SJCRH30 (cell line): ENCODE data around the gene CCDC102B. TPM values are rescaled to one million over a fixed set of nuclear protein-coding genes. Genes with fewer than 3 reads are reported as not detected.

ENCODE experiments used
- DNase-seq, 2 experiments: peaks; one replicate each; pipeline ENCODE4 v3.0.0-alpha.2; 2015 to 2020
- H3K27ac ChIP-seq: fragments of 250-450 bp; sonication (Bioruptor Pico); 2 replicates; pipeline ENCODE4 v1.5.1; 2020; ENCODE audit warnings: mild to moderate bottlenecking, moderate library complexity
- H3K27me3 ChIP-seq: fragments of 250-450 bp; sonication (Bioruptor Pico); 2 replicates; pipeline ENCODE4 v1.5.1; 2020; ENCODE audit warnings: mild to moderate bottlenecking, moderate library complexity
- H3K36me3 ChIP-seq: fragments of 250-450 bp; sonication (Bioruptor Pico); 2 replicates; pipeline ENCODE4 v1.5.1; 2020; ENCODE audit warnings: mild to moderate bottlenecking, moderate library complexity
- H3K4me1 ChIP-seq: fragments of 250-450 bp; sonication (Bioruptor Pico); 2 replicates; pipeline ENCODE4 v1.5.1; 2020; ENCODE audit warnings: mild to moderate bottlenecking, moderate library complexity
- H3K4me3 ChIP-seq: fragments of 250-450 bp; sonication (Bioruptor Pico); 2 replicates; pipeline ENCODE4 v1.5.1; 2020; ENCODE audit warnings: mild to moderate bottlenecking, moderate library complexity
- H3K9me3 ChIP-seq: fragments of 250-450 bp; sonication (Bioruptor Pico); replicated peaks from 2 replicates; pipeline ENCODE4 v1.5.1; 2020; ENCODE audit warnings: mild to moderate bottlenecking, moderate library complexity
- total RNA-seq: library from RNA; depleted of rRNA; stranded (reverse); fragments of >200 nt; shearing (Covaris generic); gene quantifications from 2 replicates; pipeline ENCODE4 v1.2.3, GENCODE V29; 2014

CCDC102B gene
- total RNA-seq, 1 experiment from 2014 or later: 0.91 TPM

DNA sequence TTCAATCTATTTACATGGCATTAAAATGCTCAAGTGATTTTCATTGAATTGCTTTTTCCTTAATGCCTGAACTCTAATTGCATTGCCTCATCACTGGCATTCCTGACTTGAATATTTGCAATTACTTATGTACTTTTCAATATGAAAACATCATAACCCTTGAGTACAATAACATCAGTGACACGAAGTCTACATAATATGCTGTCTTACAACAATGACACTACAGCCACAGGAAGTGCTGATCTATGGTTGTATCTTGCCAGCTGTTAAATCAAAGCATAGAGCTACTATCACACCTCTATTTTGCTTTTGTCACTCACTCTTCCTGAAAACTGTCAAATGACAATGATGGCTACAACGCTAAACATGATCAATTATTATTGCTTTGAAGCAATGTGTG lies 156.9 kb downstream of the CCDC102B start:
- Histone ChIP-seq H3K36me3 (no peaks in the 10 kb centered on the region), H3K4me3 (no peak overlapping the region), H3K4me1 (no peaks in the 10 kb centered on the region), H3K27ac (no peak overlapping the region), H3K27me3 (no peaks in the 10 kb centered on the region), H3K9me3 (no peaks in the 10 kb centered on the region)
- no peak for DNase-seq

DNA sequence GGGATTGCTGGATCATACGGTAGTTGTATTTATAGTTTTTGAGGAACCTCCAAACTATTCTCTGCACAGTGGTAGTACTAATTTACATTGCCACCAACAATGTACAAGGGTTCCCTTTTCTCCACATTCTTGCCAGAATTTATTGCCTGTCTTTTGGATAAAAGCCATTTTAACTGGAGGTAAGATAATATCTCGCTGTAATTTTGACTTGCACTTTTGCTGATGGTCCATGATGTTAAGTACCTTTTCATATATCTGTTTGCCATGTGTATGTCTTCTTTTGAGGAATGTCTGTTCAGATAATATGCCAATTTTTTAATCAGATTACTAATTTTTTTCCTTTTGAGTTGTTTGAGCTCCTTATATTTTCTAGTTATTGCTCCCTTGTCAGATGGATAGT lies 158.8 kb downstream of the CCDC102B start:
- H3K36me3 ChIP-seq: no peaks in the 10 kb centered on the region
- DNase-seq: no peak
- no peaks in the 10 kb centered on the region for H3K27me3 ChIP-seq

DNA sequence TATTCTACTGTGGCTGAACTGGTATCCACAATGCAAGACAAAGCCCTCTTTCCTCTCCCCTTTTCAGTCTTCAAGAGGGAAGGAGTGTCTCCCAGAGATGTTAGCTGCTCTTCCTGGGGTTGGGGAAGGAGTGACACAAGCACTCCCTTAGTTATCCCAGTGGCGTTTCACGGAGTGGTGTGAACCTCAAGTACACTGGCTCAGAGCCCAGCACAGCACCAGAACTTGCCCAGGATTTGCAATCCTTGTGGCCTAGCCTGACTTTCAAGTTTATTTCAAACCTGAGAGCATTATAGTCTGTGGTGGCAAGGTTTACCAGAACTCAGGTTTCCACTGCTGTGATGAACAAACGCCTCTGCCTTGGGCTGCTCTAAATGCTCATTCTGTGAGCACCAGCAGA lies 162.5 kb downstream of the CCDC102B start:
- Histone ChIP-seq H3K27ac (no peak overlapping the region), H3K9me3 (no peaks in the 10 kb centered on the region), H3K27me3 (no peaks in the 10 kb centered on the region), H3K36me3 (no peaks in the 10 kb centered on the region), H3K4me3 (no peak overlapping the region), H3K4me1 (no peaks in the 10 kb centered on the region)
- DNase-seq: no peak

More for the DNA sequence above, 158.8 kb downstream of the CCDC102B start:
- H3K9me3 ChIP-seq: no peaks in the 10 kb centered on the region
- H3K27ac ChIP-seq: no peak overlapping the region
- H3K4me1 ChIP-seq: no peaks in the 10 kb centered on the region
- H3K4me3 ChIP-seq: no peak overlapping the region

DNA sequence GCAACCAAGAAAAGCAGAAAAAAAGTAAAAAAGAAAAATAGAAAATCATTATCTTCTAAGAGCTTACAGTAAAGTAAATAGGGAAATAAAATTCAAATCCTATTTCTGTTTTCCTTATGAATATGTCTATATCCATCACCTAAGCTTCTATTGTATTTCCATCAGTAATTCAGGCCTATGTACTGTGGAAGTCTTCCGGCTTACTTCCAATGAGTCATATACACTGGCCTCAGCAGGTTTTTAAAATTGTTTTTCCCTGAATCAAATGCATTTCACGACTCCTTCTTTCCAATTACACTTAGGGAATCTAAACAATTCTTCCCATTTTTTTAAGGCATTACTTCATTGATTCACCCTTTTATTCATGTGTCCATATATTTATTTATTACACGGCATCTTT lies 164.7 kb downstream of the CCDC102B start:
- DNase-seq: no peak
- H3K9me3 ChIP-seq: no peaks in the 10 kb centered on the region
- H3K36me3 ChIP-seq: no peaks in the 10 kb centered on the region
- H3K27ac ChIP-seq: no peak overlapping the region
- H3K27me3 ChIP-seq: no peaks in the 10 kb centered on the region
- no peak overlapping the region for H3K4me3 ChIP-seq
- no peaks in the 10 kb centered on the region for H3K4me1 ChIP-seq

DNA sequence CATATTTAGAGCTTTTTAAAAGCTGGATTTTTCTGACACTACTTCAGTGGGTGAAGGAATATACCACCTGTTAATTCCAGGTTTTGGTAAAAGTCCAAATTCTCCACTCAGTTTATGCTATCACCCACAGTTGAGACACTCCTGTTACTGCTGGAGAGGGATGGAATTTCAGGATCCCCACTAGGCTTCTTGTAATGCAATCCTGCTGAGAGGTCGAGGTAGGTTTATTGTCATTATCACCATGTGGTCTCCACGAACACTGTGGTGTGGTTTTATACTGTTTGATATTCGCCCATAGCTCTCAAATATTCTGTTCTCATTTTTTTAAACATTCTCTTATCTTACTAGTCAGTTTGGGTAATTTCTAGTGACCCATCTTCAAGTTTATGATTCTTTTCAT lies 167.9 kb downstream of the CCDC102B start:
- Histone ChIP-seq H3K27me3 (no peaks in the 10 kb centered on the region), H3K36me3 (no peaks in the 10 kb centered on the region), H3K4me1 (no peaks in the 10 kb centered on the region), H3K27ac (no peak overlapping the region), H3K9me3 (no peaks in the 10 kb centered on the region), H3K4me3 (no peak overlapping the region)
- DNase-seq: peak in 1 of 2 experiments; percentile 4

DNA sequence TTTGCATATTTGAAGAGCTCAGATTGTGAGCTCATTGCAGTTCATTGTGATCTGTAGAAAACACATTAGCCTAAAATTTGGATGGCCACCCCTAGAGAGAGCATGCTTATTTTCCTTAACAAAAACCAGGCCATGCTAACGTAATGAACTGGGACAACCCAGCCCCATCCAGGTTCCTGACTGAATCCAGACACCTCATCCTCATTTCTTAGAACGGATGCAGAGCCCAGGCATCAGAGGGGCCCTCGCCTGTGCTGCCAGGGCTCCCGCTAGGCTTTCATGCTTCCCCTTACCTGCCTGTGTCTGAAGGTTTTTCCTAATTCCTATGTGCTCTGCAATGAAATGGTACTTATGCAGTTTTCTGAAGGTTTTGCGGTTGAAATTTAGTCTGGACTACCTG lies 171.1 kb downstream of the CCDC102B start:
- no peaks in the 10 kb centered on the region for H3K27me3 ChIP-seq
- H3K9me3 ChIP-seq: no peaks in the 10 kb centered on the region
- no peak overlapping the region for H3K27ac ChIP-seq
- no peak overlapping the region for H3K4me3 ChIP-seq
- H3K4me1 ChIP-seq: no peaks in the 10 kb centered on the region
- no peaks in the 10 kb centered on the region for H3K36me3 ChIP-seq
- no peak for DNase-seq

DNA sequence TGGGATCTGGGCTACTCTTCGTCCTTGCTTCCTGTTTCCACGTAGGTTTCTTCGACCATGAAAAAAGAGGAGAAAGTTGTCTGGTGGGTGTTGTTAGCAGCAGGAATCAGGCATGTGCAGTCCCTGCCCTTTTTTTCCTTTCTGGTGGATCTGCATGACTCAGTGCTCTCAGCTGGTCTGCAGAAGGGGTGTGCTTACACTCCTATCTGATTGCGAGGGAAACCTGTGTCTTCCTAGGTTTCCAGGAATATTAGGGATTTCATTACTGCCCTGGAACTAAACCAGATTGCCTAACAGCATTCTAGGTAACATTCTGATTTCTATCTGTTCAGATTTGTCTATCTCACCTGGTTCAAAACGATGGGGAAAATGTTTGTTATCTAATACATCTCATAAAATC lies 174.3 kb downstream of the CCDC102B start:
- DNase-seq: no peak
- no peaks in the 10 kb centered on the region for H3K36me3 ChIP-seq
- no peaks in the 10 kb centered on the region for H3K4me1 ChIP-seq

DNA sequence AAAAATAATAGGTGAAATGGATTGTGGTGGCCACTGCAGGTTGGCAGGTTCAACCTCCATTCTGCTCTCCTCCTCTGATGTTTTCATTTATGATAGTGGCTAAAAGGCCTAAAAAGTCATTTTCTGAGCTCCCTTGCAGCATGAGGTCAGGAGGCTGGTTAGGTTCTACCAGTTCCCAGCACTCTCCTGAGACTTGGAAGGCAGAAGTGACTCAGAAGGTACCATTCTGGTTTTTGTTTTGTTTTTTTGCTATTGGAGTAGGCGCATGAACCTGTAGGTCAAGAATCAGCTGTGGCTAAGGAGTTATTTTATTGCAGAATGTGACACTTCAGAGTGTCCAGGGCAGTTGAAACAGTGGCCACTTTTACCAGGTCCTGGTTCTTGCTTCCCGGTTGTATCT lies 181.9 kb downstream of the CCDC102B start:
- Histone ChIP-seq H3K9me3 (no peaks in the 10 kb centered on the region), H3K36me3 (no peaks in the 10 kb centered on the region), H3K27ac (no peak overlapping the region), H3K27me3 (no peaks in the 10 kb centered on the region), H3K4me1 (no peaks in the 10 kb centered on the region), H3K4me3 (no peak overlapping the region)
- DNase-seq: no peak

More for the DNA sequence above, 174.3 kb downstream of the CCDC102B start:
- H3K9me3 ChIP-seq: no peaks in the 10 kb centered on the region
- H3K27me3 ChIP-seq: no peaks in the 10 kb centered on the region
- H3K27ac ChIP-seq: no peak overlapping the region
- H3K4me3 ChIP-seq: no peak overlapping the region

DNA sequence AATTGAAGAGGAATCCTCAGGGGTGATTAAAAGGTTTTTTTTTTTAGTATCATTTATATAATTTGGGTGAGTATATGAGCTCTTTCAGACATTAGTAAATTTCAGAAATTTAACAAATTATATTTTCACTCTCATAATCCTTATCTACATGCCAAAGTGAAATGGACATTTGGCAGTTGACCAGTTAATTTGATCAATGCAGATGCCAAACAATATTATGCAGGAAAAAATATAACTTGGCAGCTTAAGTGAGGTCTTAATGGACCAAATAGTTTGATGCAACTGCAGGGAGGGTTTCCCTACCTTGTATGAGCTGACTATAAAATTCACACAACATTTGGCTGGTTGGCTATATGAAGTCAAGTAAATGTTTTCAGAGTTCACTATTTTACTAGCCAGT lies 185.2 kb downstream of the CCDC102B start:
- DNase-seq: no peak
- no peaks in the 10 kb centered on the region for H3K9me3 ChIP-seq
- no peak overlapping the region for H3K4me3 ChIP-seq
- no peaks in the 10 kb centered on the region for H3K4me1 ChIP-seq
- no peak overlapping the region for H3K27ac ChIP-seq
- no peaks in the 10 kb centered on the region for H3K27me3 ChIP-seq
- H3K36me3 ChIP-seq: no peaks in the 10 kb centered on the region

DNA sequence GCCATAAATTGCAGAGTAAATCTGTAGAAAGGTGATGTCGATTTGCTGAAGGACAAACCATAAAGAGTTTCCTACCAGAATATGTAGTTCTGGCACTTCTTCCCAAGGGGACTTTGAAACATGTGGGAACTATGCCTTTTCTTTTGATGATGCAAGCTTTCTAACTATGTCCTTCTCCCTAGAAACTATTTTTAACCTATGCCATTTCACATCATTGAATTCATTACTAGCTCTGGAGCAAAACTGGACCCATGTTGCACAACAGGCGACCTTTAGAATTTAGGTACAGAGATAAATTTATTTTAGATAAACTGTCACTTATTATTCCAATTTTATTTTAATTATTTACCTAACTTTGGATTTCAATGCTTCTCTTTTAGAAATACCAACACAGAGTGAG lies 186.5 kb downstream of the CCDC102B start:
- Histone ChIP-seq H3K9me3 (no peaks in the 10 kb centered on the region), H3K4me3 (no peak overlapping the region), H3K36me3 (no peaks in the 10 kb centered on the region), H3K4me1 (no peaks in the 10 kb centered on the region), H3K27me3 (no peaks in the 10 kb centered on the region), H3K27ac (no peak overlapping the region)
- no peak for DNase-seq

DNA sequence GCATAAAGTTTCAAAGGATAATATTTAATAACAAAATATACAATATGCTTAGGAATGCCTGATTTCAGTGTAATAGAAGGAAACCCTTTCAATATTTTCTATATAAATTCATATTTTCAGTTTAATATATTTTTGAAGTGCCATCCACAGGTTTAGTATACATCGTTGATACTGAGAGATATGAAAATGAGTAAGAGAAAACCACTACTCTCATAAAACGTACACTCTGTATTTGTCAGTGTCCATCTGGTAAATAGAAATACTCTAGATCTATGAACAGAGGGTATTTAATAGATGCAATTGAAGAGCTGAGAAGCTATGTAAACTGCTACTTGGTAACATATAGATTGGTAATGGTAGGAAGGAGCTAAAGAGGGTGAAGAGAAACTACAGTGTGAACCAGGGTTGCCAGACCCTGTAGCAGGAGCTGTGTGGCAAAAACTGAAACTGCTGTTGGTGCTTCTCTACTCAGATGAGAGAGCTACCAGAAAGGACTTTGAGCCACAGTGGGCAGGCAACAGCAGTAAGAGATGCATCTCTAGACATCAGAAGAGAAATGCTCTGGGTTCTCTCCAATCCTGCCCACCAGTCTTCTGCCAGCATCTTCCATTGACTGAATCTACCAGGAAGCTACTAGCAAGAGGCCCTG lies 187.4 kb downstream of the CCDC102B start:
- Histone ChIP-seq H3K9me3 (no peaks in the 10 kb centered on the region), H3K4me3 (no peak overlapping the region), H3K27ac (no peak overlapping the region), H3K36me3 (no peaks in the 10 kb centered on the region), H3K4me1 (no peaks in the 10 kb centered on the region), H3K27me3 (no peaks in the 10 kb centered on the region)
- no peak for DNase-seq

DNA sequence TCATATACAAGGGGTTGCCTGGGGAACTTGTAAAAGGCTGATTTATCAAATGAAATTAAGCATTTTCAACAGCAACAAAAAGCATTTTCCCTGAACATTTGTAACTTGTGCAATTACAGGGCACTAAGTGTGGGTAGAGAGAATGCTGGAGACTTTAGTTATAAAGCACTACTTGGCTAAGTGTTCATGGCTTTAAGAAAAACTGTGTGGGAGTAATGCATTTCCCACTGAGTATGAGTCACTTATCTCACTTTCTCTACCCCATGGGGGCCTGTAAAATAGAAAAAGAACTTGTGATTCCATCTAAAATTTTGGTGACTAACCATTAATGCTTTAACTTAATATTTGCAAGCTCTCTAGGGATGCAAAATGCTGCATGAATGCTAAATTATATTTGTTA lies 193.4 kb downstream of the CCDC102B start:
- no peaks in the 10 kb centered on the region for H3K9me3 ChIP-seq
- H3K36me3 ChIP-seq: no peaks in the 10 kb centered on the region
- no peak overlapping the region for H3K4me3 ChIP-seq
- no peaks in the 10 kb centered on the region for H3K27me3 ChIP-seq
- no peak overlapping the region for H3K27ac ChIP-seq
- no peak for DNase-seq
- H3K4me1 ChIP-seq: no peaks in the 10 kb centered on the region

DNA sequence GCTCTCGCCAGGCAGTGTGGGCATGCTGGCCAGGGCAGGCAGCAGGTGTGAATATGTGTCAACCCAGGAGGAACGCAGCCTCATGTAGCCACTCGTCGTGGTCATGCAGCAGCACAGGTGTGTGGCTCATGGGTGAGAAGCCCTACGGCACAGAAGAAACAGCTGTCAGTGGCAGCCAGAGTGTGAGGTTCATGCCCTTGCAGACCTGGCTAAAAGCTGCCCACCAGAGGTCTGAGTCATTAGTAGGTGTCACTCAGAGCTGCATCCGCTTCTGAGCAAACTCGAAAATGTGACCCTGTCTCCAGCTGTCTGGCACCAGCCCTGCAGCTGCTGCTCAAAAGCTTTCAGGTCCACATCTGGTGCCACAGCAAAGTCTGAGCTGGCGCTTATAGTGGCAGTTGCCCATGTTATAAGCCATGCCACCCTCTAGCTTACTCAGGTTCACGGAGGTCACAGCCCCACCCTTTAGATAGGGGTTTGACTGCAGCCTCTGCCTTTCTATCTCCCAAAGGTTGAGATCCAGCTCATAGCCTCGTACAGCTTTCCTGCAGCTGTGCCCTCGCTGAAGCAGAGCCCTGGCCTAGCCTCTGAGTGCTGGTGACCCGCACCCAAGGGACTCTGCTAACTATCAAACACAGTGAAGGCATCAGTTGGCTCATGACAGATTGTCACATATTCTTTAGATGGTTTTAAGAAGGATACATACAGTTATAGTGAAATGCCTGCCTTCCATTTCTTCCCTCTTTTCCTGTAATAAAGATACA lies 195.0 kb downstream of the CCDC102B start:
- Histone ChIP-seq H3K27me3 (no peaks in the 10 kb centered on the region), H3K4me3 (no peak overlapping the region), H3K9me3 (no peaks in the 10 kb centered on the region), H3K4me1 (no peaks in the 10 kb centered on the region), H3K36me3 (no peaks in the 10 kb centered on the region), H3K27ac (no peak overlapping the region)
- DNase-seq: peak; percentile 5 to 23

DNA sequence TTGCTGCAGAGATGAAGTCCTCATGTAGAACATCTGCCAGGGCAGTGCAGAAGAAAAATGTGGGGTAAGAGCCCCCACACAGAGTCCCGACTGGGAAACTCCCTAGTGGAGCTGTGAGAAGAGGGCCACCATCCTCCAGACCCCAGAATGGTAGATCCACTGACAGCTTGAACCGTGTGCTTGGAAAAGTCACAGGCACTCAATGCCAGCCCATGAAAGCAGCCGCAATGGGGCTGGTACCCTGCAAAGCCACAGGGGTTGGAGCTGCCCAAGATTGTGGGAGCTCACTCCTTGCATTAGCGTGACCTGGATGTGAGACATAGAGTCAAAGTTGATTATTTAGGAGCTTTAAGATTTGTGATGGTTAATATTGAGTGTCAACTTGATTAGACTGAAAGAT lies 197.8 kb downstream of the CCDC102B start:
- no peaks in the 10 kb centered on the region for H3K4me1 ChIP-seq
- H3K27ac ChIP-seq: no peak overlapping the region
- no peak for DNase-seq
- H3K36me3 ChIP-seq: no peaks in the 10 kb centered on the region
- no peak overlapping the region for H3K4me3 ChIP-seq
- no peaks in the 10 kb centered on the region for H3K9me3 ChIP-seq
- no peaks in the 10 kb centered on the region for H3K27me3 ChIP-seq

DNA sequence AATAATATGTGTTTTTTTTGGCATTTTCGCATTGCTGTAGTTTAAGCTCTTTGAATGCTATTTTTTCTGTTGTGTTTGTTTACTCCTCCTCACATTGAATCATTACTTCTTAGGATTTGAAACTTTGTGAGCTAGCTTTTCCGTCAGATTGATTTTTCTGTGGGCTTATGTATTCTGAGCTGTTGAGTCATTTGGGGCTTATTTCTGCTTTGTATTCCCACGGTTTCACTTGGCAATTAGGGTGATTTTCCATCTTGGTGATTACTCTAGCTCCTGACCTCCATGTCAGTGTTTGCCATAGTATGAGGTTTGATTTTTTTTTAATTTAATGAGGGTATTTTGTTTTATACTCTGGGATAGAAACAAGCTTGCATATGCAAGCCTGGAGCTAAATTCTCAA lies 200.0 kb downstream of the CCDC102B start:
- Histone ChIP-seq H3K36me3 (no peaks in the 10 kb centered on the region), H3K9me3 (no peaks in the 10 kb centered on the region), H3K27me3 (no peaks in the 10 kb centered on the region), H3K4me1 (no peaks in the 10 kb centered on the region), H3K27ac (no peak overlapping the region), H3K4me3 (no peak overlapping the region)
- no peak for DNase-seq

DNA sequence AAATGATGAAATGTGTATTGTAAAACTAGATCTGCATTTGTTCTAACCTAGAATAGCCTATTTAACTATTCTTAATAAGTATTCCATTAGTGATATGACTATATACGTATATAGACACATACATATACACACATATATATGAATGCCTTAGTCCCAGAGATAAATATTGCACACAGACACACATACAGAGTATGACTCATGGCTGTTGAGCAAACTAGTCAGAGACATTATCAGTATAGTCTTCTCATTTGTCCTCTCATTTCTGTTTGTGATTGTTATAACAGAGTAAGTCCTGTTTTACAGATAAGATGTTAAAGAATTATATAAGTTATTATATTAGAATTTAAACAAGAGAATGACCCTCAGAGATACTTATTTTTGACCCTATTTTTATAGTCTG lies 202.5 kb downstream of the CCDC102B start:
- Histone ChIP-seq H3K4me1 (no peaks in the 10 kb centered on the region), H3K27me3 (no peaks in the 10 kb centered on the region), H3K36me3 (no peaks in the 10 kb centered on the region), H3K9me3 (no peaks in the 10 kb centered on the region), H3K27ac (no peak overlapping the region), H3K4me3 (no peak overlapping the region)
- no peak for DNase-seq
